ENCODE data around the gene DHX16.

DHX16 gene

DNA sequence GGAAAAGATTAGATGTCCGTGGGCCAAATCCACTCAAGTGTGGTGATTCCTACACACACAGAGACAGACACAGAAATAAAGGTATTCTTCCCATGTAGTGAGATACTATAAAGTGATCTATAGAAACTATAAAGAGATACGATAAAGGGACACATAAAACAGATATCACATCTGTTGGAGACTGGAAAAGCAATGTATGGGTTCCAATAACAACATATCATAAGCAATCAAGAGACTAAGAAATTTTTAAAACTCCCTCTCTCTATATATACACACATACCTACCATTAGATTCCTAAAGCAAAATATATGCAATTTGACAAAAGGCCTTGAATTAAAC, 61.0 kb downstream of the DHX16 start:
- no peak overlapping the region for H3K4me3 ChIP-seq (ENCODE audit: low read depth, low read length)
- H2AK5ac ChIP-seq (ENCODE audit: low read length) = no peak overlapping the region

DNA sequence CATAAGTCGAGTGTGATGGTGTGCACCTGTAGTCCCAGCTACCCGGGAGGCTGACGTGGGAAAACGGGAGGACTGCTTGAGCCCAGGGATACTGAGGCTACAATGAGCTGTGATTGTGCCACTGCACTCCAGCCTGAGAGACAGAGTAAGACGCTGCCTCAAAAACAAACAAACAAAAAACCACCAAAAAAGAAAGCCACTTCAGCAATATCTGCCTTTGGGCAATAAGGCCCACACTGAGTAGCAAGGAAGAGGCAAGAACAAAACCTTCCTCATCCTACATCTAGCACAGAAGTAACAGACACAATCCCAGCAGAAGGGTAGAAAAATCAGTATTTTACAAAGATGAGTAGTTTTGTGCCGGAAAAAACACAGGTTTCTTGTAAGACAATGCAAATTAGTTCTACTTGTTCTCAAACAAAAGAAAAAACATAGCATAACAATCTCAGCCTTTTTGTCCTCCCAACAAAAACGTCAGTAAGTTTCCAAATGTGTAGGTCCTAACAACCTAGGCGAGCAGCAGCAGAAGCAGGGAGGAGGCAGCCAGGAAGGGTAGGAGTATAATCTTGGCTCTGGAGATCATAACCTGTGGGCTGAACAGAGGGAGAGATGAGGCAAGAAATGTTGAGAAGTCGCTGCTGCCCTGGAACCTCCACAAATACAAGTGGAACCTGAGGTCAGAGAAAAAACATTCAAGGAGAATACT, 61.5 kb downstream of the DHX16 start:
- H2AFZ ChIP-seq (ENCODE audit: insufficient read depth, low read length, poor library complexity) = no peak overlapping the region
- no peak overlapping the region for H3K14ac ChIP-seq (ENCODE audit: low read length)
- H3K23ac ChIP-seq (ENCODE audit: low read length) = no peak overlapping the region
- H3K27me3 ChIP-seq (ENCODE audit: insufficient read depth, low read length) = no peaks in the 10 kb centered on the region
- no peak overlapping the region for H2BK120ac ChIP-seq (ENCODE audit: insufficient read depth, low read length, poor library complexity)
- peaks cover 19 to 40% of the 10 kb centered on the region in 2 experiments for H3K36me3 ChIP-seq (ENCODE audit: control insufficient read depth in 1 of 2, insufficient read depth in 2 of 2, low read length in 2 of 2)
- no peak for DNase-seq
- peaks cover 7% of the 10 kb centered on the region for H3K79me1 ChIP-seq (ENCODE audit: low read length)
- no peak overlapping the region for H3K9ac ChIP-seq (ENCODE audit: low read length)
- H3K79me2 ChIP-seq (ENCODE audit: control insufficient read depth, insufficient read depth, low read length, poor library complexity) = peaks cover 5% of the 10 kb centered on the region
- no peak overlapping the region for H3K4ac ChIP-seq (ENCODE audit: low read depth, low read length)
- H2BK12ac ChIP-seq (ENCODE audit: low read length) = no peak overlapping the region
- no peak overlapping the region for H4K91ac ChIP-seq (ENCODE audit: low read depth, low read length)
- H3K9me3 ChIP-seq (ENCODE audit: insufficient read depth, low read depth, low read length) = no peaks in the 10 kb centered on the region
- no peak overlapping the region for H2BK5ac ChIP-seq (ENCODE audit: low read depth, low read length, poor library complexity)
- no peak overlapping the region for H3K4me3 ChIP-seq (ENCODE audit: low read depth, low read length)
- no peak overlapping the region for H4K12ac ChIP-seq (ENCODE audit: low read depth, low read length)
- no peak overlapping the region for H3K27ac ChIP-seq (ENCODE audit: low read depth, low read length)
- peaks cover 0 to 3% of the 10 kb centered on the region in 2 experiments for H3K4me1 ChIP-seq (ENCODE audit: control insufficient read depth in 1 of 2, insufficient read depth in 2 of 2, low read length in 2 of 2)
- H4K8ac ChIP-seq (ENCODE audit: low read depth, low read length) = no peak overlapping the region
- H2AK5ac ChIP-seq (ENCODE audit: low read length) = no peak overlapping the region
- no peak overlapping the region for H3K18ac ChIP-seq (ENCODE audit: low read length)
- WGBS (ENCODE audit: extremely low coverage, insufficient coverage, insufficient read length) = no CpG with 5 or more reads among the region's 9 CpGs
- no peak overlapping the region for H3K4me2 ChIP-seq (ENCODE audit: low read length)

More for the DNA sequence above, 61.0 kb downstream of the DHX16 start:
- Histone ChIP-seq H4K91ac (ENCODE audit: low read depth, low read length) (no peak overlapping the region), H3K4me2 (ENCODE audit: low read length) (no peak overlapping the region), H3K79me2 (ENCODE audit: control insufficient read depth, insufficient read depth, low read length, poor library complexity) (peaks cover 10% of the 10 kb centered on the region), H3K23ac (ENCODE audit: low read length) (no peak overlapping the region), H2BK12ac (ENCODE audit: low read length) (no peak overlapping the region), H2BK5ac (ENCODE audit: low read depth, low read length, poor library complexity) (no peak overlapping the region), H3K27ac (ENCODE audit: low read depth, low read length) (no peak overlapping the region), H3K79me1 (ENCODE audit: low read length) (peaks cover 10% of the 10 kb centered on the region), H3K9ac (ENCODE audit: low read length) (no peak overlapping the region), H3K9me3 (ENCODE audit: insufficient read depth, low read depth, low read length) (no peaks in the 10 kb centered on the region), H3K18ac (ENCODE audit: low read length) (no peak overlapping the region), H3K14ac (ENCODE audit: low read length) (no peak overlapping the region), H3K4me1 (ENCODE audit: control insufficient read depth in 1 of 2, insufficient read depth in 2 of 2, low read length in 2 of 2) (peaks cover 0 to 3% of the 10 kb centered on the region in 2 experiments), H3K27me3 (ENCODE audit: insufficient read depth, low read length) (no peaks in the 10 kb centered on the region), H2AFZ (ENCODE audit: insufficient read depth, low read length, poor library complexity) (no peak overlapping the region), H2BK120ac (ENCODE audit: insufficient read depth, low read length, poor library complexity) (no peak overlapping the region), H4K8ac (ENCODE audit: low read depth, low read length) (no peak overlapping the region), H3K36me3 (ENCODE audit: control insufficient read depth in 1 of 2, insufficient read depth in 2 of 2, low read length in 2 of 2) (peaks cover 18 to 39% of the 10 kb centered on the region in 2 experiments), H3K4ac (ENCODE audit: low read depth, low read length) (no peak overlapping the region), H4K12ac (ENCODE audit: low read depth, low read length) (no peak overlapping the region)
- no peak for DNase-seq
- no CpG with 5 or more reads among the region's 2 CpGs for WGBS (ENCODE audit: extremely low coverage, insufficient coverage, insufficient read length)

DNA sequence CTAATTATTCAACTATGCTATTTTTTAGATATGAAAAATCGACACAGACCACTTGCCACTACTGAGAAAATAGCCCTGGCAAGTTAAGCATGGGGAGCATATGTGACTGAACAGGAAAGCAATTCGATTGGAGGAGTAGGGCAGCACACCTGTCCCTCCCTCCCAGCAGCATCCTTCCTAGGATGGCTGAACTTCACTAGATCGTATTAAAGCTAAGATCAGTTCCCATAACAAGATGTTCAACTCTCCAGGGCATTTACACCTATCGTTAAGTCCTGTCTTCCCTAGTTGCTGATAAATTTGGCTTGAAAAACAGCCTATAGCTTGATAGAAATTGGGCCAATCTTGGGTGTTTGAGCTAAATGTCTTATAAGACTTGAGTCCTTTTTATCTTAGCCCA, 62.7 kb downstream of the DHX16 start:
- Histone ChIP-seq H4K12ac (ENCODE audit: low read depth, low read length) (no peak overlapping the region), H2AFZ (ENCODE audit: insufficient read depth, low read length, poor library complexity) (no peak overlapping the region), H3K4ac (ENCODE audit: low read depth, low read length) (no peak overlapping the region), H3K4me1 (ENCODE audit: control insufficient read depth in 1 of 2, insufficient read depth in 2 of 2, low read length in 2 of 2) (peaks cover 0 to 3% of the 10 kb centered on the region in 2 experiments), H3K36me3 (ENCODE audit: control insufficient read depth in 1 of 2, insufficient read depth in 2 of 2, low read length in 2 of 2) (peaks cover 29 to 45% of the 10 kb centered on the region in 2 experiments), H2BK12ac (ENCODE audit: low read length) (no peak overlapping the region), H4K91ac (ENCODE audit: low read depth, low read length) (no peak overlapping the region), H3K27ac (ENCODE audit: low read depth, low read length) (no peak overlapping the region), H4K8ac (ENCODE audit: low read depth, low read length) (no peak overlapping the region), H3K14ac (ENCODE audit: low read length) (no peak overlapping the region), H3K4me2 (ENCODE audit: low read length) (no peak overlapping the region), H3K27me3 (ENCODE audit: insufficient read depth, low read length) (no peaks in the 10 kb centered on the region), H3K4me3 (ENCODE audit: low read depth, low read length) (no peak overlapping the region), H3K23ac (ENCODE audit: low read length) (no peak overlapping the region), H3K9ac (ENCODE audit: low read length) (no peak overlapping the region), H2BK120ac (ENCODE audit: insufficient read depth, low read length, poor library complexity) (no peak overlapping the region), H3K79me2 (ENCODE audit: control insufficient read depth, insufficient read depth, low read length, poor library complexity) (no peaks in the 10 kb centered on the region), H3K79me1 (ENCODE audit: low read length) (no peaks in the 10 kb centered on the region), H2BK5ac (ENCODE audit: low read depth, low read length, poor library complexity) (no peak overlapping the region), H2AK5ac (ENCODE audit: low read length) (no peak overlapping the region), H3K9me3 (ENCODE audit: insufficient read depth, low read depth, low read length) (no peaks in the 10 kb centered on the region), H3K18ac (ENCODE audit: low read length) (no peak overlapping the region)
- no peak for DNase-seq
- no CpG with 5 or more reads among the region's 4 CpGs for WGBS (ENCODE audit: extremely low coverage, insufficient coverage, insufficient read length)

DNA sequence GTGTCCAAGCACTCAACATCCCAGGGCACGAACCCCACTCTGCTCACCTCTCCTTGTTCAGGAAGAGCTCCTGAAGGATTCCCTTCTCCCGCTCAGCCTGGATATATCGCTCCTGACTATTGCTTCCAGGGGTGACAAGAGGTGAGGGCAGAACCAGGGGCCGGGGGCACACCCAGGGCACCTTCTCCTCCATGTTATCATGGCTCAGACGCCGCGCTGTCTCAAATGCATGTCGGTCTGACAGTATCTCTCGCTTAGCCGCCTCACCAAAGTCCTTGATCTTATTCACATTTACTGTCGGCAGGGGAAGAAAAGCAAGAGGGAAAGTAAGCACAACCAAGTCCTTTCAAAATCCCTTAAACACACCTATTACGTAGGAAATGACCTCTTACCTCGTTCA, 68.8 kb downstream of the DHX16 start:
- no peak overlapping the region for H2BK5ac ChIP-seq (ENCODE audit: low read depth, low read length, poor library complexity)
- H3K4me3 ChIP-seq (ENCODE audit: low read depth, low read length) = no peak overlapping the region
- no peak overlapping the region for H3K18ac ChIP-seq (ENCODE audit: low read length)
- H2AK5ac ChIP-seq (ENCODE audit: low read length) = no peak overlapping the region
- no peak overlapping the region for H4K91ac ChIP-seq (ENCODE audit: low read depth, low read length)
- no peak overlapping the region for H4K8ac ChIP-seq (ENCODE audit: low read depth, low read length)
- no peak overlapping the region for H3K23ac ChIP-seq (ENCODE audit: low read length)
- no peaks in the 10 kb centered on the region for H3K27me3 ChIP-seq (ENCODE audit: insufficient read depth, low read length)
- H3K79me1 ChIP-seq (ENCODE audit: low read length) = no peaks in the 10 kb centered on the region
- no CpG with 5 or more reads among the region's 13 CpGs for WGBS (ENCODE audit: extremely low coverage, insufficient coverage, insufficient read length)
- no peak overlapping the region for H3K27ac ChIP-seq (ENCODE audit: low read depth, low read length)
- H3K9ac ChIP-seq (ENCODE audit: low read length) = no peak overlapping the region
- no peak overlapping the region for H3K4me2 ChIP-seq (ENCODE audit: low read length)
- H3K4me1 ChIP-seq (ENCODE audit: control insufficient read depth in 1 of 2, insufficient read depth in 2 of 2, low read length in 2 of 2) = no peaks in the 10 kb centered on the region
- no peak for DNase-seq
- H2BK120ac ChIP-seq (ENCODE audit: insufficient read depth, low read length, poor library complexity) = no peak overlapping the region
- H3K4ac ChIP-seq (ENCODE audit: low read depth, low read length) = no peak overlapping the region
- peaks cover 70 to 76% of the 10 kb centered on the region in 2 experiments for H3K36me3 ChIP-seq (ENCODE audit: control insufficient read depth in 1 of 2, insufficient read depth in 2 of 2, low read length in 2 of 2)
- no peak overlapping the region for H3K14ac ChIP-seq (ENCODE audit: low read length)
- H3K79me2 ChIP-seq (ENCODE audit: control insufficient read depth, insufficient read depth, low read length, poor library complexity) = no peaks in the 10 kb centered on the region
- no peak overlapping the region for H4K12ac ChIP-seq (ENCODE audit: low read depth, low read length)
- no peaks in the 10 kb centered on the region for H3K9me3 ChIP-seq (ENCODE audit: insufficient read depth, low read depth, low read length)
- no peak overlapping the region for H2BK12ac ChIP-seq (ENCODE audit: low read length)
- H2AFZ ChIP-seq (ENCODE audit: insufficient read depth, low read length, poor library complexity) = no peak overlapping the region

Measured in trophoblast cell (in vitro differentiated cells and primary cell).